ENCODE results near the gene UPF3B. TPM values are rescaled to one million over a fixed set of nuclear protein-coding genes. Genes with fewer than 3 reads are reported as not detected.
"Not testable (repeated sequence)": the region's sequence is repeated elsewhere in the genome, so short reads cannot be mapped to it uniquely, and the experiment has no call there.

The UPF3B gene
- total RNA-seq, 4 donors from 2014 or later = 4.3 to 5.6 (median 5.1) TPM

DNA sequence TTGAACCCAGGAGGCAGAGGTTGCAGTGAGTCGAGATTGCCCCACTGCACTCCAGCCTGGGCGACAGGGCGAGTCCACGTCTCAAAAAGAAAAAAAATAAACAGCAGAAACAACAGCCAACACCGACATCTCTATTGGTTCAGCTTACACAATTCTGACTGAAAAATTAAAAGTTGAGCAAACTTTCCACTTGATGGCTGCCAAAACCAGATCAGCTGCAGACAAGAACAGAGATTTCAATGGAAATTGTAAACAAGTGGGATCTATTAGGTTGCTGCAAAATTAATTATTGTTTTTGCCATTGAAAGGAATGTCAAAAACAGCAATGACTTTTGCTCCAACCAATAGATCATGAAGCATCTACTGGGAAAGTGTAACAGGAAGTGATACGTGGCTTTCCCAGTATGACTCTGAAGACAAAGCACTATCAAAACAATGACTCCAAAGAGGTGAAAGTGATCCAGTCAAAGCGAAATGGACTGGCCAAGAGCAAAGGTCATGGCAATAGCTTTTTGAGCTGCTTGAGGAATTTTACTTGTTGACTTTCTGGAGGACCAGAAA lies 26.3 kb downstream of the UPF3B start:
- peak in 1 of 2 donors; percentile 20 for DNase-seq (ENCODE audit: low spot score in 2 of 2)
- WGBS, 2 donors = 63 to 64% methylated on average over 7 of the region's 7 CpGs
- TF ChIP-seq, protein P1, sequence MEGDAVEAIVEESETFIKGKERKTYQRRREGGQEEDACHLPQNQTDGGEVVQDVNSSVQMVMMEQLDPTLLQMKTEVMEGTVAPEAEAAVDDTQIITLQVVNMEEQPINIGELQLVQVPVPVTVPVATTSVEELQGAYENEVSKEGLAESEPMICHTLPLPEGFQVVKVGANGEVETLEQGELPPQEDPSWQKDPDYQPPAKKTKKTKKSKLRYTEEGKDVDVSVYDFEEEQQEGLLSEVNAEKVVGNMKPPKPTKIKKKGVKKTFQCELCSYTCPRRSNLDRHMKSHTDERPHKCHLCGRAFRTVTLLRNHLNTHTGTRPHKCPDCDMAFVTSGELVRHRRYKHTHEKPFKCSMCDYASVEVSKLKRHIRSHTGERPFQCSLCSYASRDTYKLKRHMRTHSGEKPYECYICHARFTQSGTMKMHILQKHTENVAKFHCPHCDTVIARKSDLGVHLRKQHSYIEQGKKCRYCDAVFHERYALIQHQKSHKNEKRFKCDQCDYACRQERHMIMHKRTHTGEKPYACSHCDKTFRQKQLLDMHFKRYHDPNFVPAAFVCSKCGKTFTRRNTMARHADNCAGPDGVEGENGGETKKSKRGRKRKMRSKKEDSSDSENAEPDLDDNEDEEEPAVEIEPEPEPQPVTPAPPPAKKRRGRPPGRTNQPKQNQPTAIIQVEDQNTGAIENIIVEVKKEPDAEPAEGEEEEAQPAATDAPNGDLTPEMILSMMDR (IDR thresholded peaks at IDR 0.05) = no peak
- TF ChIP-seq POLR2A (IDR thresholded peaks at IDR 0.05) = no peak
- intact Hi-C loops (cut with DNase I; ENCODE audit: low total_unique reads) = no loop called here
- no peak overlapping the region for H3K4me3 ChIP-seq (ENCODE audit: low read depth, poor library complexity, severe bottlenecking)

DNA sequence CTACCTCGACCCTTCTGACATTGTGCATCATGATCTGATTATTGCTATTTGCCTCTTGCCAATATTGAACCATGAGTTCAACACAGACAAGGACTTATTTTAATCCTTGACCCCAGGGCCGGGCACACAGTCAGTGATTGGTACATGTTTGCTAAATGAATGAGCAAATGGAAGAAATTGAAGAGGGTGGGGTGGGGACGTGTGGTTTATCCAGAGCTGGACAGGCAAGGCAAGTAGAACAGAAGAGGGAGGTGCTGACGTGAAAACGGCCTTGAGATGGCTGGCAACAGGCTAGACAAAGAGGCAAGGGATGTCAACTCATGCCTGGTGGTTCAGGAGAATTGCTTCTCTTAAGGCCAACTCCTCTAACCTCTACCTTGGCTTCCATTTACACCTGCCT lies 28.5 kb downstream of the UPF3B start:
- H3K4me3 ChIP-seq (ENCODE audit: low read depth, poor library complexity, severe bottlenecking); DNase-seq (ENCODE audit: low spot score in 2 of 2); intact Hi-C loops (cut with DNase I; ENCODE audit: low total_unique reads): not testable (repeated sequence)
- WGBS, 2 donors = 72 to 93% methylated on average over 2 to 3 of the region's 5 CpGs

DNA sequence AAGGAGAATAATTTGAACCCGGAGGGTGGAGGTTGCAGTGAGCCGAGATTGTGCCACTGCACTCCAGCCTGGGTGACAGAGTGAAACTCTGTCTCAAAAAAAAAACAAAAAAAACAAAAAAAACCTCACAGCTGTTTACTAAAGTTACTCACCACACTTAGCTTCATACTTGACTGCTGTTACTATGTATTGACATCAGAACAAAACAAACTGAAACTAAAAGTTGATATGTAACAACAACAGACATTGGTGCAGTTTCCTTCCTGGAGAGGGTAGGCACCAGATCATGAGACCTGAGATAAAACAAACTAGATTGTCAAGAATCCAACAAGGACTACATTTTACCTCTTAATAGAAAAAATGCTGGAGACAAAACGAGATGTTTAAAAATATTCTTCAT lies 31.1 kb downstream of the UPF3B start:
- H3K4me3 ChIP-seq (ENCODE audit: low read depth, poor library complexity, severe bottlenecking); DNase-seq (ENCODE audit: low spot score in 2 of 2); intact Hi-C loops (cut with DNase I; ENCODE audit: low total_unique reads): not testable (repeated sequence)
- WGBS, 2 donors = 63 to 78% methylated on average over 3 of the region's 3 CpGs

DNA sequence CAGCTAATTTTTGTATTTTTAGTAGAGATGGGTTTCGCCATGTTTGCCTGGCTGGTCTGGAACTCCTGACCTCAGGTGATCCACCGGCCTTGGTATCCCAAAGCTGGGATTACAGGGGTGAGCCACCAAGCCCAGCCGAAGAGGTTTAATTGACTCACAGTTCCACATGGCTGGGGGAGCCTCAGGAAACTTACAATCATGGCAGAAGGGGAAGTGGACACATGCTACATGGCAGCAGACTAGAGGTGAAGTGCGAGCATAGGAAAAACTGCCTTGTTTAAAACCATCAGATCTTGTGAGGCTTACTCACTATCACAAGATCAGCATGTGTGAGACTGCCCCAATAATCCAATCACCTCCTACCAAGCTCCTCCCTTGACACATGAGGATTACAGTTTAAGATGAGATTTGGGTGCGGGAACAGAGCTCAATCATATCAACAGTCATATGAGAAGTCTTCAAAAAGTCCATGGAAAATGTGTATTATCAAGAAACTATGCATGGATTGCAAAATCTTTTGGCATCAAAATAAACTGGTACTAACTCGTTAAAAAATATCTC lies 35.6 kb downstream of the UPF3B start:
- TF ChIP-seq POLR2A (IDR thresholded peaks at IDR 0.05) = no peak
- TF ChIP-seq, protein P1 (IDR thresholded peaks at IDR 0.05) = no peak
- 69 to 82% methylated on average over 6 of the region's 6 CpGs for WGBS, 2 donors
- intact Hi-C loops (cut with DNase I; ENCODE audit: low total_unique reads) = no loop called here
- DNase-seq (ENCODE audit: low spot score in 2 of 2) = no peak
- no peak overlapping the region for H3K4me3 ChIP-seq (ENCODE audit: low read depth, poor library complexity, severe bottlenecking)

DNA sequence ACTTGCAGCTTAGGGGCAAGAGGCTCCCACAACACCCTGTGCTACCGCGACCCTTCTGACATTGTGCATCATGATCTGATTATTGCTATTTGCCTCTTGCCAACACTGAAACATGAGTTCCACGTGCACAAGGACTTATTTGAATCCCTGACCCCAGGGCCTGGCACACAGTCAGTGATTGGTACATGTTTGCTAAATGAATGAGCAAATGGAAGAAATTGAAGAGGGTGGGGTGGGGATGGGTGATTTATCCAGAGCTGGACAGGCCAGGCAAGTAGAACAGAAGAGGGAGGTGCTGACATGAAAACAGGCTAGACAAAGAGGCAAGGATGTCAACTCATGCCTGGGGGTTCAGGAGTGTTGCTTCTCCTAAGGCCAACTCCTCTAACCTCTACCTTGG lies 36.5 kb downstream of the UPF3B start:
- intact Hi-C loops (cut with DNase I; ENCODE audit: low total_unique reads) = no loop called here
- TF ChIP-seq, protein P1 (IDR thresholded peaks at IDR 0.05) = no peak
- no peak for TF ChIP-seq POLR2A (IDR thresholded peaks at IDR 0.05)
- 24 to 57% methylated on average over 3 of the region's 3 CpGs for WGBS, 2 donors
- no peak overlapping the region for H3K4me3 ChIP-seq (ENCODE audit: low read depth, poor library complexity, severe bottlenecking)
- peak in 1 of 2 donors; percentile 21 for DNase-seq (ENCODE audit: low spot score in 2 of 2)

DNA sequence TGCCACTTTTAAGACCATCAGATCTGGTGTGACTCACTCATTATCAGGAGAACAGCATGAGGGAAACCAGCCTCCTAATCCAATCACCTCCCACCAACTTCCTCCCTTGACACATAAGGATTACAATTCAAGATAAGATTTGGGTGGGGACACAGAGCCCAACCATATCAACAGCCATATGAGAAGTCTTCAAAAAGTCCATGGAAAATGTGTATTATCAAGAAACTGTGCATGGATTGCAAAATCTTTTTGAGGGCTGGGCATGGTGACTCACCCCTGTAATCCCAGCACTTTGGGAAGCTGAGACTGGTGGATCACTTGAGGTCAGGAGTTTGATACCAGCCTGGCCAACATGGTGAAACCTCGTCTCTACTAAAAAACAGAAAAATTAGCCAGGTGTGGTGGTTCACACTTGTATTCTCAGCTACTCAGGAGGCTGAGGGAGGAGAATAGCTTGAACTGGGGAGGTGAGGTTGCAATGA lies 43.5 kb downstream of the UPF3B start:
- WGBS, 2 donors = 65 to 100% methylated on average over 1 of the region's 1 CpG
- intact Hi-C loops (cut with DNase I; ENCODE audit: low total_unique reads) = no loop called here
- no peak overlapping the region for H3K4me3 ChIP-seq (ENCODE audit: low read depth, poor library complexity, severe bottlenecking)
- no peak for DNase-seq (ENCODE audit: low spot score in 2 of 2)
- TF ChIP-seq, protein P1 (IDR thresholded peaks at IDR 0.05) = no peak
- no peak for TF ChIP-seq POLR2A (IDR thresholded peaks at IDR 0.05)

DNA sequence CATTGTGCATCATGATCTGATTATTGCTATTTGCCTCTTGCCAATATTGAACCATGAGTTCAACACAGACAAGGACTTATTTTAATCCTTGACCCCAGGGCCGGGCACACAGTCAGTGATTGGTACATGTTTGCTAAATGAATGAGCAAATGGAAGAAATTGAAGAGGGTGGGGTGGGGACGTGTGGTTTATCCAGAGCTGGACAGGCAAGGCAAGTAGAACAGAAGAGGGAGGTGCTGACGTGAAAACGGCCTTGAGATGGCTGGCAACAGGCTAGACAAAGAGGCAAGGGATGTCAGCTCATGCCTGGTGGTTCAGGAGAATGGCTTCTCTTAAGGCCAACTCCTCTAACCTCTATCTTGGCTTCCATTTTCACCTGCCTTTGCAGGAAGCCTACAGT lies 44.3 kb downstream of the UPF3B start:
- intact Hi-C loops (cut with DNase I; ENCODE audit: low total_unique reads); DNase-seq (ENCODE audit: low spot score in 2 of 2); H3K4me3 ChIP-seq (ENCODE audit: low read depth, poor library complexity, severe bottlenecking): not testable (repeated sequence)
- WGBS, 2 donors = 61% methylated on average over 2 of the region's 4 CpGs; no CpG with 5 or more reads in 1 of the 2 donors
